ENCODE results near the gene IL25. TPM values are rescaled to one million over a fixed set of nuclear protein-coding genes. Genes with fewer than 3 reads are reported as not detected.

Gene IL25
- total and polyA plus RNA-seq, 2 of the 4 experiments (the other 2 are of a cell fraction) = not detected

DNA sequence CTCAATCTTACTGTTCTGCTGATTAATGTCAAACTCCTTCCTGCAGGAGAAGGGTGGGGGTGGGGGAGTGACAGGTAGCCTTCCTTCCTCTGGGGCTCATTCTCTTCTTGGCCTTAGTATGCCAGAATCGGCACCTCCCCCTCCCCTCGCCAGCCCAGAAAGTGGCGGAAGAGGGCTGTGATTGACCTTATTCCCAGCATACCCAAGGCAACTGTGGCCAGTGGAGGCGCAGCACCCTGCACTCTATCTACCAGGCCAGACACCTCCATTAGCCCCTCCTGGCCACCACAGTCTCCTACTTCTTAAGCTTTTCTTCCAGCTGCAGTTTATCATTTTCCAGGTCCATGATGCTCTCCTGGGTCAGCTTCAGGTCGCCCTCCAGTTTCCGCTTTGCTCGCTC, 20.0 kb downstream of the IL25 start:
- Histone ChIP-seq H3K27me3 (ENCODE audit: control insufficient read depth, insufficient read depth, low read length) (peaks cover 23% of the 10 kb centered on the region), H4K5ac (ENCODE audit: low read depth, low read length) (no peak overlapping the region), H3K56ac (ENCODE audit: extremely low read depth, insufficient read depth, low read length) (no peak overlapping the region), H2AFZ (replicated peaks; ENCODE audit: low read length, poor library complexity) (no peak overlapping the region), H4K20me1 (ENCODE audit: insufficient read depth, low read length) (no peaks in the 10 kb centered on the region), H2AK5ac (ENCODE audit: low read depth, low read length) (no peak overlapping the region), H3K9me3 (ENCODE audit: control insufficient read depth, insufficient read depth, low read length) (no peaks in the 10 kb centered on the region), H3K36me3 (ENCODE audit: control insufficient read depth, insufficient read depth, low read length) (no peaks in the 10 kb centered on the region), H2AK9ac (replicated peaks; ENCODE audit: low read depth, low read length, poor library complexity) (no peak overlapping the region), H3K4me1 (ENCODE audit: control insufficient read depth, insufficient read depth, low read length) (no peaks in the 10 kb centered on the region), H4K91ac (ENCODE audit: insufficient read depth, low read depth, low read length) (no peak overlapping the region), H3K23ac (ENCODE audit: low read depth, low read length) (no peak overlapping the region), H3K79me1 (ENCODE audit: low read depth in 1 of 2, low read length in 2 of 2) (no peaks in the 10 kb centered on the region), H4K8ac (ENCODE audit: low read depth in 2 of 2, low read length in 2 of 2) (no peak overlapping the region), H2BK5ac (ENCODE audit: low read depth, low read length, poor library complexity, severe bottlenecking) (no peak overlapping the region), H3K18ac (ENCODE audit: low read depth, low read length) (no peak overlapping the region), H3K4me2 (ENCODE audit: low read depth, low read length) (no peak overlapping the region), H2BK120ac (ENCODE audit: low read depth, low read length) (no peak overlapping the region), H3K4me3 (ENCODE audit: insufficient read depth, low read depth, low read length) (no peak overlapping the region), H3K4ac (ENCODE audit: low read depth, low read length) (no peak overlapping the region), H2BK20ac (ENCODE audit: low read depth, low read length) (no peak overlapping the region), H3K9ac (ENCODE audit: low read depth, low read length) (no peak overlapping the region), H3K9me1 (ENCODE audit: insufficient read depth, low read length) (no peaks in the 10 kb centered on the region), H3K14ac (replicated peaks; ENCODE audit: low read depth, low read length) (no peak overlapping the region), H2BK15ac (ENCODE audit: low read depth, low read length) (no peak overlapping the region), H3K27ac (ENCODE audit: insufficient read depth, low read length) (no peak overlapping the region)
- intact Hi-C loops (cut with micrococcal nuclease) = no loop called here
- dilution Hi-C loops (cut with HindIII; ENCODE audit: low sequenced_read_pairs, unreplicated experiment) = no loop called here
- no TSS peak for BruUV-seq (replicated peaks)
- no peak for ATAC-seq (ENCODE audit: low read depth)
- ChIA-PET POLR2A (ENCODE audit: unreplicated experiment) (no interaction called here), CTCF (no interaction called here)
- WGBS, 2 experiments (ENCODE audit: extremely low coverage in 2 of 2, insufficient read length in 1 of 2) = no CpG with 5 or more reads among the region's 7 CpGs
- in situ Hi-C loops (cut with MboI; ENCODE audit: low sequenced_read_pairs) = no loop called here
- DNase-seq = no peak
- no peak for TF ChIP-seq MXI1 (IDR thresholded peaks at IDR 0.05; ENCODE audit: borderline replicate concordance, low read depth, low read length)
- no peak for TF ChIP-seq NFE2L2 (IDR thresholded peaks at IDR 0.05; ENCODE audit: low read depth, low read length)
- TF ChIP-seq FOS (IDR thresholded peaks at IDR 0.05; ENCODE audit: low read depth, low read length) = no peak
- no peak for TF ChIP-seq RFX5 (IDR thresholded peaks at IDR 0.05; ENCODE audit: low read depth, low read length)
- no peak for TF ChIP-seq CEBPB (IDR thresholded peaks at IDR 0.05; ENCODE audit: low read depth, low read length)
- no peak for TF ChIP-seq MAFK (IDR thresholded peaks at IDR 0.05; ENCODE audit: low read depth, low read length)
